GM19463 (cell line): Measurements from ENCODE around the gene TPRG1L.

Experiments used
- ATAC-seq: cut with Tn5 transposase; IDR thresholded peaks from one replicate; pipeline ENCODE4 v1.9.1; 2021; ENCODE audit warnings: mild to moderate bottlenecking, moderate library complexity; ENCODE audit not compliant: unreplicated experiment

The TPRG1L gene

GRCh38 chr1:3626025-3626424 is 1.2 kb downstream of the TPRG1L start:
- ATAC-seq: no peak

GRCh38 chr1:3627515-3628253 is 2.9 kb downstream of the TPRG1L start:
- ATAC-seq: no peak

- ATAC-seq: no peak
Observed at GRCh38 chr1:3628445-3628844, 3.6 kb downstream of the TPRG1L start.

- no peak for ATAC-seq
Observed at GRCh38 chr1:3629561-3630160, 4.8 kb downstream of the TPRG1L start.

DNA sequence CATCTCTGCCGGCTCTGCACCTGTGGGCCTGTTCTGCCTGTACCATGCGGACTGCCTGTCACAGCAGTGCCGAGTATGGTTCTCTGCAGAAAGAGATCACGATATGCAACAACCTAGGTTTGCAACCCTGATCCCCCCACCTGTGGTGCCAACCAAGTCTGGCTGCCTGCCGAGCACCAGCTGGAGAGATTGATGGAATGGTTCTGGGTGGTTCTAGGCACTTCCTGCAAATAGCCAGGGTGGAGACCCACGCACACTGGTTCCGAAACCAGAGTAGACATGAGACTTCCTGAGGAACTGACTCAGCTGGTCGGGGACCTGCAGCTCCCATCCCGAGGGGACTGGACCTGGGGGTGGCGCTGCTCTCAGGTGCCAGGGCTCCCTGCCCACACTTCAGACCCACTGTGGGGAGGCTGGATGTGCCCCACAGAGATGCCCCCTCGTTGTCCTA is 5.4 kb downstream of the TPRG1L start:
- ATAC-seq: no peak

GRCh38 chr1:3630914-3631313 is 6.1 kb downstream of the TPRG1L start:
- no peak for ATAC-seq

GRCh38 chr1:3631320-3632260 is 6.8 kb downstream of the TPRG1L start:
- no peak for ATAC-seq

DNA sequence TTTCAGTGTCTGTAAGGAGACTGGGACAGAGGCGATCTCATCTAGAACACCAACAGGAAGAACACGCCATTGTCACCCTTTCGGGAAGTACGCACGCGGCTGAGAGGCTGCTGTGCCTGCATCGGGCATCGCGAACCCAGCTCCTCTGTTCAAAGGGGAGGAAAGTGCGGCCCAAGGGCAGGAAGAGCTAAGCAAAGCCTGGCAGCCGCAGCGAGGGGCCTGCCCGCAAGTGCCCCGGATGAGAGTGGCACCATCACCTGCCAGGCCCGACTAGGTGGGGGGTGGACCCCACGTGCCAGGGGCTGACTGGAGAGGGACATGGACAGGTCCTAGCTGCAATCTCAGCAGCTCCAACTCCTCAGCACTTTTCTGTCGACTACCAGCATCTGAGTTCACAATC is 7.5 kb downstream of the TPRG1L start:
- ATAC-seq: no peak

GRCh38 chr1:3632716-3633343 is 8.0 kb downstream of the TPRG1L start:
- no peak for ATAC-seq

DNA sequence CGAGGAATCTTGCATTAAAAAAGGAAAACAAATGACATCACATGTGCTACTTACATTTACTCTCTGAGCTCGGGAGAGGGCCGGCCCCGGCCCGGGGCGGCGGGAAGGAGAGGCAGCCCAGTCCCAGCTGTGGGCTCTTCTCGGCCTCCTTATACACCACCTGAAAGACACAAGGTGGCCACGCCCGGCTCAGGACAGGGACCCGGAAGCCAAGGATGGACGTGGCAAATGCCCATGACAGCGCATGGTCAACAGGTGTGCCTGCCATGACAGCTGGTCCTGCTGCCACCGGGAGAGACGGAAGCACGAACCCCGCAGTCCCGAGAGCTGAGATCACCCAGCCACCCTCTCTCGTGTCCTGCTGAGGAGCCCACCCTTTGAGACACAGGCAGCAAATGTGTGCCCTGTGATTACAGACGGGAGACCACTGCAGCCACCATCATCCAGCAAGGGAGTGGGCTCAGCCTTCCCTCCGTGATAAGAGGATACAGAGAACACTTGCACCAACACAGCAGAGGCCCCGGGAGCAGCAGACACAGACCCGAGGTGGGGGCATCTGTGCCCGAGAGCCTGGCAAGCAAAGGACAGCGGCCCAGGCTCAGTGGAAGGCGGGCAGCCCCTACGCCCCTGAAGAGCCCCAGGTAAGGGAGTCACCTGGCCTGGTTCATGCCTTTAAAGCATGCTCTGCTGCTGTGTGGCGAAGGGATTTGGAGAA is 8.7 kb downstream of the TPRG1L start:
- ATAC-seq: no peak

- ATAC-seq: no peak
Observed at GRCh38 chr1:3634059-3634800, 9.4 kb downstream of the TPRG1L start.

DNA sequence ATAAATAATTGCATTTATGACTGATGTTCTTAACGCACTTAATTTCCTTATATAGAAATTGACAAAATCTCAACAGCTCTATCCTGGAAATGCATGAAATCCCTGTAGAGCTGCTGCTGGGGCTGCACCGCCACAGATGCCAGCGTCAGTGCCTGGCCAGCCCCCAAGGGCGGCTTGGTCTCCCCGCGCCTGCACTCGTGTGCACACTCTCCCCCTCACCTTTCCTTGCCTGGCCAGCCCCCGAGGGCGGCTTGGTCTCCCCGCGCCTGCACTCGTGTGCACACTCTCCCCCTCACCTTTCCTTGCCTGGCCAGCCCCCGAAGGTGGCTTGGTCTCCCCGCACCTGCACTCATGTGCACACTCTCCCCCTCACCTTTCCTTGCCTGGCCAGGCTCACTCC is 11.3 kb downstream of the TPRG1L start:
- no peak for ATAC-seq

DNA sequence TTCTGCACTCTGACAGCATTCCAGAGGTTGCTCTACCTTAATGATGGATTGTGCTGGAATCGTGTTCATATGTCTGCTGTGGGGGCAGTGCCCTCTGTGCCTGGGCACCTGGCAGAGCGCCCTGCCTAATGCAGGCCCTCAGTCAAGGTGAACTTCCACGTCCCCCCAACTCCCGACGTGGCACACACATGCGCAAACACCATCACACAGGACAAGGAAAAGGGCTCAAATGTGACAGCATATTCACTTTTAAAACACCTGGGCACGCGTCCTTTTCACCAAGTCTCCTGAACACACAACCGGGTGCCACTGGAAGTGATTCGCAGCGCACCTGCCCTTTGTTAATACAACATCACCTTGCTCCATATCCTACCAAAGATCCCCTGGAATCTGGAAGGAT is 11.7 kb downstream of the TPRG1L start:
- no peak for ATAC-seq

- no peak for ATAC-seq
Observed at GRCh38 chr1:3638027-3638426, 13.2 kb downstream of the TPRG1L start.

GRCh38 chr1:3638676-3639075 is 13.9 kb downstream of the TPRG1L start:
- ATAC-seq: no peak

DNA sequence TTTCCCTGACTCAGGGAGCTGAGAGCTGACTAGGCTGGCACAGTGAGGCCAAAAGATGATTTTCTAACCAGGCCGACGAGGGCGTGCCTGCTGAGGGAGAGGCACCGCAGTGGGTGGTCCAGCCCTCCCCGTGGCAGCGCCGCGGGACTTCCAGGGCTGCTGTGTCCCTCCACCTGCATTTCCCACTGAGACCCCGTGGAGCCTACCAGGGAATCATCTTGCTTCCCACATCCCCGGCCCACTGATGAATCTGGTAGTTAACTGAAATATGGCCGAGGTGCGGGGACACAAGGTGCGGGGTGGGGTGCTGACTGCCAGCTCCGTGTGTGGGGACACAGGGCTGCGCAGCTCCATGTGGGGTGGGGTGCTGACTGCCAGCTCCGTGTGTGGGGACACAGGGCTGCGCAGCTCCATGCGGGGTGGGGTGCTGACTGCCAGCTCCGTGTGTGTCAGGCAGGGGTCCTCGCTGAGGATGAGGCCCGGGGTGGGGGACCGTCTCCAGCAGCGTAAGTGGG is 14.6 kb downstream of the TPRG1L start:
- ATAC-seq: no peak

GRCh38 chr1:3640121-3640837 is 15.5 kb downstream of the TPRG1L start:
- no peak for ATAC-seq

- ATAC-seq: no peak
Observed at GRCh38 chr1:3641046-3641760, 16.4 kb downstream of the TPRG1L start.
